Measurements from ENCODE around the gene GPC5.
A peak's percentile ranks its signal among the peaks of the same experiment; 100 is the strongest.

DNA sequence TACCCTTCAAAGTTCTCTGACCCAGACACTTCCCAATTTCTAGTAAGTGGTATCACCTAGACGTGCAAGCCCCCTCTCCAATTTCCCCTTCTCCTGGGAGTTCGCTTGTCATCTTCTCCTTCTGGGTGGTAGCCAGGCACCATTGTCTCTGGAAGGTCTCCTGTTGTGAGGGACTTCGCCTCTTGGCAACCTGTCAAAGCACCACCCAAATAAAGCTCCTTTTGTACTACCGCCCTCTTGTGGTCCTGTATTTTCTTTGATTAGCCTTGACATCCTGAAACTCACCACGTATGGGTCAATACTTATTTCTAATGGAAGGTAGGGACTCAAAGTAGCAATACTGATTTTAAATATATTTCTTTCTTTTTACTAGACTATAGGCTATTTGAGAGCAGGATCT lies 8.2 kb downstream of the GPC5 start:
- TF ChIP-seq, protein P1, sequence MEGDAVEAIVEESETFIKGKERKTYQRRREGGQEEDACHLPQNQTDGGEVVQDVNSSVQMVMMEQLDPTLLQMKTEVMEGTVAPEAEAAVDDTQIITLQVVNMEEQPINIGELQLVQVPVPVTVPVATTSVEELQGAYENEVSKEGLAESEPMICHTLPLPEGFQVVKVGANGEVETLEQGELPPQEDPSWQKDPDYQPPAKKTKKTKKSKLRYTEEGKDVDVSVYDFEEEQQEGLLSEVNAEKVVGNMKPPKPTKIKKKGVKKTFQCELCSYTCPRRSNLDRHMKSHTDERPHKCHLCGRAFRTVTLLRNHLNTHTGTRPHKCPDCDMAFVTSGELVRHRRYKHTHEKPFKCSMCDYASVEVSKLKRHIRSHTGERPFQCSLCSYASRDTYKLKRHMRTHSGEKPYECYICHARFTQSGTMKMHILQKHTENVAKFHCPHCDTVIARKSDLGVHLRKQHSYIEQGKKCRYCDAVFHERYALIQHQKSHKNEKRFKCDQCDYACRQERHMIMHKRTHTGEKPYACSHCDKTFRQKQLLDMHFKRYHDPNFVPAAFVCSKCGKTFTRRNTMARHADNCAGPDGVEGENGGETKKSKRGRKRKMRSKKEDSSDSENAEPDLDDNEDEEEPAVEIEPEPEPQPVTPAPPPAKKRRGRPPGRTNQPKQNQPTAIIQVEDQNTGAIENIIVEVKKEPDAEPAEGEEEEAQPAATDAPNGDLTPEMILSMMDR (IDR thresholded peaks at IDR 0.05) = peak in 6 of 7 experiments; percentile 5 to 38 (median 15)
- no peak for TF ChIP-seq POLR2A (IDR thresholded peaks at IDR 0.05)
